H1 (cell line): ENCODE data around the gene TMEM271. TPM values are rescaled to one million over a fixed set of nuclear protein-coding genes. Genes with fewer than 3 reads are reported as not detected.

ENCODE experiments used
- CTCF ChIA-PET: fragments of 300-600 bp; sonication (Branson Sonifier 250); formaldehyde crosslinking; loops from one replicate; lab custom pipeline; 2021; ENCODE audit not compliant: partially characterized antibody; lab: Charles Lee
- POLR2A ChIA-PET: fragments of 300-600 bp; sonication (Branson Sonifier 250); formaldehyde crosslinking; loops from one replicate; lab custom pipeline; 2021; ENCODE audit warnings: inconsistent platforms; ENCODE audit not compliant: partially characterized antibody; lab: Charles Lee
- DNase-seq, 2 experiments: peaks; one replicate each; pipeline versions ENCODE4 v3.0.0 to v3.0.0-alpha.2; 2010 to 2022; ENCODE audit warnings: low spot score in 2 of 2, low read depth in 1 of 2, mixed read lengths in 1 of 2
- FAIRE-seq: peaks from 2 replicates; lab custom pipeline; 2011; peaks lifted over from hg19 to GRCh38; lab: Jason Lieb, UNC
- H2AFZ ChIP-seq: 2 replicates; pipeline ENCODE4 v1.8.1; 2012; ENCODE audit warnings: low read length, inconsistent platforms
- H2AK5ac ChIP-seq: 2 replicates; pipeline ENCODE4 v1.6.1; 2013; ENCODE audit warnings: low read depth, low read length
- H2BK120ac ChIP-seq: replicated peaks from 2 replicates; pipeline ENCODE3; 2013; ENCODE audit warnings: low read depth, low read length, inconsistent platforms
- H2BK12ac ChIP-seq: 2 replicates; pipeline ENCODE4 v1.6.1; 2013; ENCODE audit warnings: low read depth, low read length
- H2BK15ac ChIP-seq: 2 replicates; pipeline ENCODE4 v1.6.1; 2013; ENCODE audit warnings: low read length
- H2BK20ac ChIP-seq: 2 replicates; pipeline ENCODE4 v1.6.1; 2013; ENCODE audit warnings: low read length
- H2BK5ac ChIP-seq: 2 replicates; pipeline ENCODE4 v1.6.1; 2013; ENCODE audit warnings: low read depth, low read length
- H3K14ac ChIP-seq: 2 replicates; pipeline ENCODE4 v1.6.1; 2013; ENCODE audit warnings: inconsistent platforms; ENCODE audit not compliant: insufficient read length
- H3K18ac ChIP-seq: 2 replicates; pipeline ENCODE4 v1.6.1; 2013; ENCODE audit warnings: low read length; ENCODE audit errors: extremely low read depth
- H3K23ac ChIP-seq: 2 replicates; pipeline ENCODE4 v1.6.1; 2013; ENCODE audit warnings: inconsistent platforms; ENCODE audit not compliant: insufficient read length
- H3K23me2 ChIP-seq: 2 replicates; pipeline ENCODE4 v1.6.1; 2013; ENCODE audit warnings: low read depth, low read length
- H3K27ac ChIP-seq: 2 replicates; pipeline ENCODE4 v1.6.1; 2011; ENCODE audit warnings: low read depth, low read length, inconsistent platforms
- H3K27me3 ChIP-seq, 4 experiments: replicated peaks in 1 of 4; 1 replicate in 1 of 4; 2 replicates in 3 of 4; pipeline versions ENCODE4 v1.6.1 to v1.8.1; 2011 to 2013; ENCODE audit warnings: low read length in 3 of 4, mild to moderate bottlenecking in 3 of 4, inconsistent platforms in 2 of 4, mixed read lengths in 2 of 4, moderate library complexity in 1 of 4; ENCODE audit not compliant: control insufficient read depth in 3 of 4, insufficient read depth in 3 of 4; ENCODE audit errors: extremely low read depth in 1 of 4
- H3K36me3 ChIP-seq, 4 experiments: 2 replicates each; pipeline versions ENCODE4 v1.6.1 to v1.8.1; 2011 to 2013; ENCODE audit warnings: mild to moderate bottlenecking in 4 of 4, low read length in 3 of 4, moderate library complexity in 2 of 4, control low read depth in 1 of 4, inconsistent platforms in 1 of 4; ENCODE audit not compliant: insufficient read depth in 4 of 4, control insufficient read depth in 2 of 4
- H3K4ac ChIP-seq: replicated peaks from 2 replicates; pipeline ENCODE3; 2013; ENCODE audit warnings: low read length, low read depth, mixed read lengths, inconsistent platforms; ENCODE audit not compliant: insufficient read length
- H3K4me1 ChIP-seq, 4 experiments: replicated peaks in 1 of 4; 1 replicate in 1 of 4; 2 replicates in 3 of 4; pipeline versions ENCODE4 v1.6.1 to v1.8.1; 2011 to 2013; ENCODE audit warnings: low read length in 3 of 4, inconsistent platforms in 2 of 4, mixed read lengths in 1 of 4; ENCODE audit not compliant: insufficient read depth in 4 of 4, control insufficient read depth in 3 of 4
- H3K4me2 ChIP-seq, 2 experiments: 2 replicates each; pipeline versions ENCODE4 v1.6.1 to v1.8.1; 2011 to 2013; ENCODE audit warnings: low read depth in 2 of 2, low read length in 2 of 2, control low read depth in 1 of 2, inconsistent platforms in 1 of 2, mild to moderate bottlenecking in 1 of 2; ENCODE audit not compliant: insufficient read depth in 1 of 2
- H3K4me3 ChIP-seq, 4 experiments: fragments of 200-600, 300-600 bp in 1 of 4; sonication (generic), shearing (Covaris generic), sonication (Bioruptor Twin) in 1 of 4; 2 replicates each; pipeline versions ENCODE4 v1.5.1 to v1.8.1; 2011 to 2016; ENCODE audit warnings: low read length in 4 of 4, low read depth in 3 of 4, control low read depth in 2 of 4, inconsistent platforms in 2 of 4, mild to moderate bottlenecking in 2 of 4, mixed read lengths in 1 of 4, moderate library complexity in 1 of 4; ENCODE audit not compliant: insufficient read depth in 2 of 4; ENCODE audit errors: extremely low read depth in 1 of 4
- H3K56ac ChIP-seq: replicated peaks from 2 replicates; pipeline ENCODE3; 2013; ENCODE audit warnings: low read depth, mild to moderate bottlenecking, mixed read lengths, low read length, inconsistent platforms; ENCODE audit not compliant: insufficient read length
- H3K79me1 ChIP-seq: 2 replicates; pipeline ENCODE4 v1.6.1; 2013; ENCODE audit warnings: low read depth, low read length, control low read depth
- H3K79me2 ChIP-seq, 2 experiments: 2 replicates each; pipeline versions ENCODE4 v1.6.1 to v1.8.1; 2012 to 2013; ENCODE audit warnings: low read length in 2 of 2, mild to moderate bottlenecking in 2 of 2, inconsistent platforms in 1 of 2; ENCODE audit not compliant: insufficient read depth in 2 of 2, control insufficient read depth in 1 of 2
- H3K9ac ChIP-seq, 4 experiments: replicated peaks in 1 of 4; 1 replicate in 1 of 4; 2 replicates in 3 of 4; pipeline versions ENCODE4 v1.6.1 to v1.8.1; 2011 to 2013; ENCODE audit warnings: low read depth in 3 of 4, low read length in 3 of 4, control low read depth in 2 of 4, mild to moderate bottlenecking in 2 of 4, moderate library complexity in 2 of 4, inconsistent platforms in 1 of 4; ENCODE audit errors: extremely low read depth in 1 of 4
- H3K9me3 ChIP-seq, 2 experiments: 2 replicates each; pipeline versions ENCODE4 v1.6.1 to v1.8.1; 2012 to 2013; ENCODE audit warnings: mild to moderate bottlenecking in 2 of 2, moderate library complexity in 2 of 2, control low read depth in 1 of 2, inconsistent platforms in 1 of 2, low read depth in 1 of 2, low read length in 1 of 2, mixed read lengths in 1 of 2; ENCODE audit not compliant: insufficient read depth in 2 of 2
- H4K20me1 ChIP-seq, 2 experiments: replicated peaks in 1 of 2; 2 replicates each; pipeline versions ENCODE3 to v1.8.1; 2011 to 2013; ENCODE audit warnings: inconsistent platforms in 2 of 2, low read length in 2 of 2, mild to moderate bottlenecking in 1 of 2; ENCODE audit not compliant: insufficient read depth in 2 of 2, control insufficient read depth in 1 of 2
- H4K5ac ChIP-seq: 2 replicates; pipeline ENCODE4 v1.6.1; 2013; ENCODE audit warnings: low read length, low read depth, mixed read lengths, inconsistent platforms; ENCODE audit not compliant: insufficient read length
- H4K8ac ChIP-seq: 2 replicates; pipeline ENCODE4 v1.8.0; 2013; ENCODE audit warnings: mild to moderate bottlenecking, moderate library complexity, low read length, inconsistent platforms; ENCODE audit not compliant: insufficient read depth; ENCODE audit errors: extremely low read depth
- H4K91ac ChIP-seq: replicated peaks from 2 replicates; pipeline ENCODE3; 2013; ENCODE audit warnings: low read length, mixed read lengths, inconsistent platforms; ENCODE audit not compliant: insufficient read length
- BACH1 ChIP-seq: IDR thresholded peaks from 2 replicates; pipeline ENCODE4 v1.6.1; 2012; ENCODE audit warnings: low read length, improper control_type of control experiment
- CBX5 ChIP-seq: fragments of 300-800, 300-1000 bp; sonication (generic); IDR thresholded peaks from 2 replicates; pipeline ENCODE4 v1.7.1; 2016; ENCODE audit warnings: antibody characterized with exemption, low read length, low read depth
- CEBPB ChIP-seq: IDR thresholded peaks from 2 replicates; pipeline ENCODE4 v1.6.1; 2012; ENCODE audit warnings: low read depth, low read length
- CHD2 ChIP-seq: IDR thresholded peaks from 2 replicates; pipeline ENCODE4 v1.6.1; 2012; ENCODE audit warnings: low read length, improper control_type of control experiment
- HDAC2 ChIP-seq, 2 experiments: fragments of 300-600 bp in 1 of 2; sonication (generic) in 1 of 2; IDR thresholded peaks; 2 replicates each; pipeline ENCODE4 v1.6.1; 2011 to 2012; ENCODE audit warnings: low read depth in 2 of 2, low read length in 2 of 2, mild to moderate bottlenecking in 2 of 2, moderate library complexity in 2 of 2, borderline replicate concordance in 1 of 2, inconsistent platforms in 1 of 2
- HDAC6 ChIP-seq: IDR thresholded peaks from one replicate; pipeline ENCODE4 v1.7.1; 2012; ENCODE audit warnings: low read depth, mild to moderate bottlenecking, inconsistent platforms, low read length, moderate library complexity
- JUN ChIP-seq: IDR thresholded peaks from 2 replicates; pipeline ENCODE4 v1.6.1; 2011; ENCODE audit warnings: low read depth, mild to moderate bottlenecking, improper control_type of control experiment, low read length
- KDM1A ChIP-seq: fragments of 200-600, 300-600 bp; sonication (generic); IDR thresholded peaks from 2 replicates; pipeline ENCODE4 v1.7.1; 2016; ENCODE audit warnings: mild to moderate bottlenecking, low read length, borderline replicate concordance
- POLR2AphosphoS5 ChIP-seq: IDR thresholded peaks from 2 replicates; pipeline ENCODE4 v1.6.1; 2011; ENCODE audit warnings: low read depth, low read length
- RAD21 ChIP-seq, 2 experiments: IDR thresholded peaks in 1 of 2; conservative IDR thresholded peaks in 1 of 2; 2 replicates each; pipeline ENCODE4 v1.6.1; 2011; ENCODE audit warnings: low read depth in 2 of 2, low read length in 2 of 2, improper control_type of control experiment in 1 of 2, inconsistent platforms in 1 of 2, mild to moderate bottlenecking in 1 of 2, moderate library complexity in 1 of 2
- RFX5 ChIP-seq: IDR thresholded peaks from 2 replicates; pipeline ENCODE4 v1.6.1; 2011; ENCODE audit warnings: low read depth, low read length, improper control_type of control experiment, borderline replicate concordance
- SUZ12 ChIP-seq: fragments of 200-600 bp; sonication (generic); IDR thresholded peaks from 2 replicates; pipeline ENCODE4 v1.6.1; 2012; ENCODE audit warnings: mild to moderate bottlenecking, inconsistent platforms, low read length, moderate library complexity, mixed read lengths
- TAF7 ChIP-seq: optimal IDR thresholded peaks from 2 replicates; pipeline ENCODE3; 2011; ENCODE audit warnings: low read depth, mild to moderate bottlenecking, inconsistent platforms, low read length, moderate library complexity, borderline replicate concordance
- TCF12 ChIP-seq: IDR thresholded peaks from 2 replicates; pipeline ENCODE4 v1.6.1; 2011; ENCODE audit warnings: low read depth, mild to moderate bottlenecking, low read length
- WGBS, 2 experiments: shearing (Covaris generic) in 1 of 2; methylation state at CpG; one replicate each; pipeline versions ENCODE4 v1.1.6 to v1.1.7; 2013 to 2015; ENCODE audit warnings: low lambda C conversion rate in 2 of 2, mixed read lengths in 2 of 2, inconsistent platforms in 1 of 2, low coverage in 1 of 2, missing lambda C conversion rate in 1 of 2; ENCODE audit not compliant: insufficient replicate concordance in 2 of 2, insufficient coverage in 1 of 2, insufficient read length in 1 of 2; ENCODE audit errors: extremely low coverage in 1 of 2, missing lambda C conversion rate in 1 of 2; 5-methylcytosine and 5-hydroxymethylcytosine counted together
- polyA plus RNA-seq, 7 experiments: library from polyadenylated mRNA; depleted of rRNA in 3 of 7; stranded (reverse) in 5 of 7; unstranded in 2 of 7; fragments of >200 nt in 5 of 7; fragments of 200-250 nt in 2 of 7; gene quantifications; 1 replicate in 5 of 7; 2 replicates in 1 of 7; 4 replicates in 1 of 7; pipeline versions ENCODE4 v1.2.1 to v1.2.3, GENCODE V29; 2011 to 2013; ENCODE audit warnings: missing spikeins in 2 of 7, mixed read lengths in 2 of 7
- total RNA-seq: library from RNA; stranded (reverse); fragmentation: NEBNext Ultra II Directional; extraction: Animal tissue kit (Norgen Biotek cat#: 25700); gene quantifications from 2 replicates; pipeline ENCODE4 v1.2.1, GENCODE V29; 2021

TMEM271 gene
- total and polyA plus RNA-seq, 2 of the 8 experiments (the other 6 are each of a cell fraction or from before 2014, with no cell fraction given), result 0.08 to 0.35 TPM

- POLR2A ChIA-PET, result no interaction called here
- no peak overlapping the region for H3K27ac ChIP-seq
- H3K36me3 ChIP-seq, result peaks cover 0 to 14% (median 5%) of the 10 kb centered on the region in 4 experiments; a peak in 5 of 8 replicates
- no peak for FAIRE-seq
- no peaks in the 10 kb centered on the region for H3K4me1 ChIP-seq
- H4K8ac ChIP-seq, result no peak overlapping the region
- no peak overlapping the region for H2AFZ ChIP-seq
- H3K4me3 ChIP-seq, result no peak overlapping the region
- no peak overlapping the region for H3K9ac ChIP-seq
- no peak overlapping the region for H3K4ac ChIP-seq
- no peaks in the 10 kb centered on the region for H3K23me2 ChIP-seq
- peaks cover under 1 to 7% of the 10 kb centered on the region in 2 experiments for H4K20me1 ChIP-seq
- H3K56ac ChIP-seq, result no peak overlapping the region
- no peak overlapping the region for H3K14ac ChIP-seq
- no peak overlapping the region for H3K23ac ChIP-seq
- no peak overlapping the region for H4K91ac ChIP-seq
- DNase-seq, result no peak
- no peaks in the 10 kb centered on the region for H3K79me2 ChIP-seq
- H2BK5ac ChIP-seq, result no peak overlapping the region
- no peak overlapping the region for H3K18ac ChIP-seq
- CTCF ChIA-PET, result interaction anchor here (0.7 to 1.5 kb wide), 2 partner anchors 24 to 234 kb away, joined by 3 read pairs; partner anchors contain the start of gene ZNF732
- 89% methylated on average over 8 of the region's 8 CpGs; no CpG with 5 or more reads in 1 of the 2 experiments for WGBS, 2 experiments
- no peaks in the 10 kb centered on the region for H3K79me1 ChIP-seq
- no peak overlapping the region for H2BK120ac ChIP-seq
- no peak overlapping the region for H2AK5ac ChIP-seq
- H3K27me3 ChIP-seq, result no peaks in the 10 kb centered on the region
- H3K4me2 ChIP-seq, result no peak overlapping the region
- no peak overlapping the region for H2BK20ac ChIP-seq
- no peak overlapping the region for H2BK12ac ChIP-seq
- H3K9me3 ChIP-seq, result no peaks in the 10 kb centered on the region
- H2BK15ac ChIP-seq, result no peak overlapping the region
- no peak overlapping the region for H4K5ac ChIP-seq
- TF ChIP-seq TAF7 (no peak), KDM1A (no peak), CBX5 (no peak), CEBPB (no peak), RFX5 (no peak), RAD21 (IDR thresholded peaks at IDR 0.05 in 1 of 2, conservative IDR thresholded peaks at IDR 0.05 in 1 of 2; ENCODE audit: low read depth in 2 of 2, low read length in 2 of 2) (no peak), JUN (no peak), BACH1 (no peak), TCF12 (no peak), HDAC6 (no peak), POLR2AphosphoS5 (no peak), CHD2 (no peak), HDAC2 (IDR thresholded peaks at IDR 0.05; ENCODE audit: borderline replicate concordance in 1 of 2, low read depth in 2 of 2, low read length in 2 of 2) (no peak), SUZ12 (no peak)
Observed at GRCh38 chr4:538542-539142, 37.5 kb downstream of the TMEM271 start.
